ENCODE data around the gene HSBP1L1. TPM values are rescaled to one million over a fixed set of nuclear protein-coding genes. Genes with fewer than 3 reads are reported as not detected.

The HSBP1L1 gene
- total RNA-seq, 1 donor, result 2.5 TPM

DNA sequence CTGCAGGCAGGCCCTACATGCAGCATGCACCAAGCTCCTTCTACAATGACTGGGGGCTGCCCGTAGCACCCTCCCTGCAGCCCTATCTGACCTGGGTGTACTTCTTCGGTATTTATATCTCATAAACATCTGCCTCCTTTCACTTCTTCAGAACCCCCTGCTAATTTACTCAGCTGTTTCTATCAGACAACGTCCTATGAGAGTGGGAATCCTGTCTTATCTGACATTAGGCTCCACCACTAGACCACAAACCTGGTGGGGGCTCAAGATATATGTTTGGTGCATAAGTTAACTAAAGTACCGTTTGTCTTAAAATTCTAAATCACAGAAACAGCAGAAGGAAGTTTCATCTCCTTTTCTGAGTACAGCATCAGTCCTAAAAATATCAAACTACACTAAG lies 10.6 kb downstream of the HSBP1L1 start:
- no peak for DNase-seq (ENCODE audit: low read depth)
- TF ChIP-seq, protein P1, sequence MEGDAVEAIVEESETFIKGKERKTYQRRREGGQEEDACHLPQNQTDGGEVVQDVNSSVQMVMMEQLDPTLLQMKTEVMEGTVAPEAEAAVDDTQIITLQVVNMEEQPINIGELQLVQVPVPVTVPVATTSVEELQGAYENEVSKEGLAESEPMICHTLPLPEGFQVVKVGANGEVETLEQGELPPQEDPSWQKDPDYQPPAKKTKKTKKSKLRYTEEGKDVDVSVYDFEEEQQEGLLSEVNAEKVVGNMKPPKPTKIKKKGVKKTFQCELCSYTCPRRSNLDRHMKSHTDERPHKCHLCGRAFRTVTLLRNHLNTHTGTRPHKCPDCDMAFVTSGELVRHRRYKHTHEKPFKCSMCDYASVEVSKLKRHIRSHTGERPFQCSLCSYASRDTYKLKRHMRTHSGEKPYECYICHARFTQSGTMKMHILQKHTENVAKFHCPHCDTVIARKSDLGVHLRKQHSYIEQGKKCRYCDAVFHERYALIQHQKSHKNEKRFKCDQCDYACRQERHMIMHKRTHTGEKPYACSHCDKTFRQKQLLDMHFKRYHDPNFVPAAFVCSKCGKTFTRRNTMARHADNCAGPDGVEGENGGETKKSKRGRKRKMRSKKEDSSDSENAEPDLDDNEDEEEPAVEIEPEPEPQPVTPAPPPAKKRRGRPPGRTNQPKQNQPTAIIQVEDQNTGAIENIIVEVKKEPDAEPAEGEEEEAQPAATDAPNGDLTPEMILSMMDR (IDR thresholded peaks at IDR 0.05; ENCODE audit: insufficient read depth, low read length), result no peak
- H3K4me3 ChIP-seq (ENCODE audit: low read depth, low read length), result no peak overlapping the region

DNA sequence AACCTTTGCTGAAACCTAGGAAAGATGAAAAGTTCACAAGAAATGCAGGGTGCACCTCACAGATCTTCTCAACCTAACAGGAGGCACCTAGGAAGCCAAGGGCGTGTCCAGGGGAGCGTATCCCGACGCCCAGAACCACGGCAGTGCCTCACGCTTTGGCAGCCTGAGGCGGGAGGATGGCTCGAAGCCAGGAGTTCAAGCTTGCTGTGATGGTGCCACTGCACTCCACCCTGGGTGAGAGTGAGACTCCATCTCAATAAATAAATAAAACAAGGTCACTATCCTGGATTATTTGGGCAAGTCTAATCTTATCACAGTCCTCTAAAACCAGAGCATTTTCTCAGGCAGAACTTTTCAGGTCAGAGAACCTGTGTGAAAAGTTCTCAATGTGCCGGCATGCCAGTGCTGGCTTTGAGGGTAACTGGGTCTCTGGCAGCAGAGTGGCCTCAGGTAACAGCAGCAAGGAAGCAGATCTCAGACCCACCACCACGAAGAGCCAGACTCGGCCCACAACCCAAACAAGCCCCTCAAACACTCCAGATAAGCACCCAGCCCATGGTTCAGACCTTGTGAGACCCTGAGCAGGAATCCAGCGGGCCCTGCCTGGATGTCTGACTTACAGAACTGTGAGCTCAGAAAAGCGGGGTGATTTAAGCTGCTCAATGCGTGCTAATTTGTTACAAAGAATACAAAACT lies 11.7 kb downstream of the HSBP1L1 start:
- no peak for DNase-seq (ENCODE audit: low read depth)
- TF ChIP-seq, protein P1 (IDR thresholded peaks at IDR 0.05; ENCODE audit: insufficient read depth, low read length), result no peak
- H3K4me3 ChIP-seq (ENCODE audit: low read depth, low read length), result no peak overlapping the region

DNA sequence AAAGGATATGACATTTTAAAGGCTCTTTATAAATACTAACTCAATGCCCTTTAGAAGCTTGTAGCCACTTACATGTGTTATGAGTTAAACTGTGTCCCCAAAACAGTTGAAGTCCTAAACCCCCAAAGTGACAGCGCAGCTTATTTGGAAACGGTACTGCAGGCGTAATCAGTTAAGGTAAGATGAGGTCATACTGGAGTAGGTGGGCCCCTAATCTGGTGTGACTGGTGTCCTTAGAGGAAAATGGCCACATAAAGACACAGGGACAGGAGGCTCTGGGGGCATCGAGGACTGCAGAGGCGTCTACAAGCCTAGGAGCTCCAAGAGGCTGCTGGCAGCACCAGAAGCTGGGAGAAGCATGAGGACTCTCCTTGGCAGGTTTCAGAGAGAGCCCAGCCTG lies 15.4 kb downstream of the HSBP1L1 start:
- H3K4me3 ChIP-seq (ENCODE audit: low read depth, low read length), result no peak overlapping the region
- TF ChIP-seq, protein P1 (IDR thresholded peaks at IDR 0.05; ENCODE audit: insufficient read depth, low read length), result no peak
- no peak for DNase-seq (ENCODE audit: low read depth)

DNA sequence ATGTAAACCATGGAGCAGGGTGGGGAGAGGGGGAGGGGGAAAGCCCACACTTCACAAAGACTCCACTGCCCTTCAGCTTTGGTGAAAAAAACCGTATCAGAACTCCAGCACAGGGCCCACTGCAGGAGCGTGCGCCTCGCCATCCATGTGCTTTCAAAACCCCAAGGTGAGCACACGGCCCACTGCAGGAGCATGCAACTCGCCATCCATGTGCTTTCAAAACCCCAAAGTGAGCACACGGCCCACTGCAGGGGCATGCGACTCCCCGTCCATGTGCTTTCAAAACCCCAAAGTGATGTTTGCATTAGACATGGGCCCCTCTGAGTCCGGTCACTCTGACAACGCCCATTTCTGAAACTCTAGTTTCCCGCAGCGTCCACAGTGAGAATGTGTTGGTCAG lies 16.1 kb downstream of the HSBP1L1 start:
- DNase-seq (ENCODE audit: low read depth), result no peak
- TF ChIP-seq, protein P1 (IDR thresholded peaks at IDR 0.05; ENCODE audit: insufficient read depth, low read length), result no peak
- H3K4me3 ChIP-seq (ENCODE audit: low read depth, low read length), result no peak overlapping the region

DNA sequence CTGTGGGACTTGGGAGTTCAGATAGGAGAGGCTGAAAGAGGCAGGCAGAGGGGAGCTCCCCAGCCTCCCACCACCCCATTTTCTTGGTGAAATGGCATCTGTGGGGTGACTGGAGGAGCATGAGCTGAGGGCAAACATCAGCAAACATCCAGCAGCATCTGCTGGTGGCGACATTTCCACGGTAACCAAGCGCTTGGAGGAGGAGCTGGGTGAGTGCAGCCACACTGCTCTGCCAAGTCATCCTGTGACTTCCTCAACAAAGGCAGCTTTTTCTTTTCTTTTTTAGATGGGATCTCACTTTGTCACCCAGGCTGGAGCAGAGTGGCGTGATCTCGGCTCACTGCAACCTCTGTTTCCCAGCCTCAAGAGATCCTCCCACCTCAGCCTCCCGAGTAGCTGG lies 18.3 kb downstream of the HSBP1L1 start:
- DNase-seq (ENCODE audit: low read depth), result peak; percentile 15
- H3K4me3 ChIP-seq (ENCODE audit: low read depth, low read length), result no peak overlapping the region
- TF ChIP-seq, protein P1 (IDR thresholded peaks at IDR 0.05; ENCODE audit: insufficient read depth, low read length), result no peak

DNA sequence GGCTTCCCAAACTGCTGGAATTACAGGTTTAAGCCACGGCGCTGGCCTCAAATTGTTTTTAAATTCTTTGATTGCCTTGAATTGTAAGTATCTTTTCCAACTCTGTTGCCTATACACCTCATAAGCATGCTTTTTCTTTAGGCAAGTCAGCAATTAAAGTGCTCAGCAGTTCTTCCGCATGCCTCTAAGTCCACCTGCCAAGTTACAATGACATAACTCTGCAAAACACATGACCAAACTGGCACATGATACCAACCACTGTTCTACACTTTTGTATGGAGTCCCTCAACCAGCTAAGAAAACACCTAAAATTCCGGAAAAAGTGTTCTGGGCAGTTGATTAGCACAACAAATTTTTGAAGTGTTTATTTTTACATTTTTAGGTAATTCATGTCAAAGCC lies 18.8 kb downstream of the HSBP1L1 start:
- DNase-seq (ENCODE audit: low read depth), result peak; percentile 28
- H3K4me3 ChIP-seq (ENCODE audit: low read depth, low read length), result no peak overlapping the region
- TF ChIP-seq, protein P1 (IDR thresholded peaks at IDR 0.05; ENCODE audit: insufficient read depth, low read length), result no peak

DNA sequence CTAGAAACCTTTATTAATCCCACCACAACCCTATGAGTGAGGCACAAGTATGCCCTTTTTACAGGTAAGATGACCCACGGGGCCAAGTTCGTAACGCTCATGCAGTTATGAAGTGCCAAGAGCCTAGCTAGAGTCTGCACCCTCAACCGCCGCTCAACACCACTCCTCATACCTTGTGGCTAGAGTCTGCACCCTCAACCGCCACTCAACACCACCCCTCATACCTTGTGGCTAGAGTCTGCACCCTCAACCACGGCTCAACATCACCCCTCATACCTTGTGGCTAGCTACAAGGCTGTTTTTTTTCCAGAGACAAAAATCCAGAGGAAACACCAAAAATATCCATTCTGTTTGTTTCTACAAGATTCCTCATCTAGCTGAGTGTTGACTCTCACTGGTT lies 19.4 kb downstream of the HSBP1L1 start:
- no peak for DNase-seq (ENCODE audit: low read depth)
- no peak overlapping the region for H3K4me3 ChIP-seq (ENCODE audit: low read depth, low read length)
- TF ChIP-seq, protein P1 (IDR thresholded peaks at IDR 0.05; ENCODE audit: insufficient read depth, low read length), result no peak
